GM21423 (cell line): ENCODE data around the gene HDAC8.
"Not testable (repeated sequence)": the region's sequence is repeated elsewhere in the genome, so short reads cannot be mapped to it uniquely, and the experiment has no call there.

Source experiments
- ATAC-seq: cut with Tn5 transposase; IDR thresholded peaks from one replicate; pipeline ENCODE4 v1.9.1; 2021; ENCODE audit warnings: mild to moderate bottlenecking, moderate library complexity; ENCODE audit not compliant: unreplicated experiment

Gene HDAC8

DNA sequence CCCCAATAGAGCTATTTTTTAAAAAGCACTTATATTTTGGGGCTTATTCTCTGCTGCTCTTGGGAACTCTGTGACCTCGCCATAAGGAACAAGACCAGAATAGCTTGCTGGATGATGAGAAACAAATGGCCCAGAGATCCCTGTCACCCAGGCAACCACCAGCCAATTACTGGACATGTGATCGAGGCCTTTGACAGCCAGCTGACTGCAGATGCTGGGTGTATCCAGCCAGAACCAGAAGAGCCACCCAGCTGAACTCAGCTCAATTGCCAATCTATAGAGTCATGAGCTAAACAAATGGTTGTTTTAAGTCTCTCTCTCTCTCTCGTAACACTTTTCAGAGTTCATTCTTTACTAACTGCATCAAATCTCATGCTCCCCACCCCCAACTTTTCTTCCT is 242.5 kb downstream of the HDAC8 start:
- ATAC-seq: no peak

DNA sequence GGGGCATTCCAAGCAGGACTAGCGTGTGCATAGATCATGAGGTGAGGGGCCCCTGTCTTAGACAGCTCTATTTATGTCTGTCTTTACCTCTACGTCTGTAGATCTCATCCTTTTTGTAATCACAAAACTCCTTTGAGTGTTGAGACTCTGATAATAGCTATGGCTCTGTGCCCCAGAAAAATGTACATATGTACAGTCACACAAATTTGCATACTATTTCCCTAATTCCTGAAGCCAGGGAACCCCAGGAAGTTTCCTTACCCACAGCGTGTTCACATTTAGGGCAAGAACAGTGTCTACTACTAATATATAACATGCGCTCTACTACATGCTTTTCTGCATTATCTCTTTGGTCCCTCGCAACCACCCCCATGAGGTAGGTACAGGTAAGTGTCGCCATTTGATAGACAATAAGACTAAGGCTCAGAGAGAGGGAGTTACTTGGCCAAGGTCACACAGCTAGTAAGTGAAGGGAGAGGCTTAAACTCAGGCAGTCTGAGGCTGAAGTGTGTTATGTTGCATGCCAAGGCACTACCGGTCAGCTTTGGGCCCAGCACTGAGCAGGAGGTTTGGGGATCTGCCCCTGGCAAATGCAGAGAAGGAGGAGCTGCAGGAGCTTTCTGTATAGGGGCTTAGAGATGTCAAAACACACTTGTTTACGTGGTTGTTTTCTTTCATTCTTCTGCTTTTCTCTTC is 245.9 kb downstream of the HDAC8 start:
- no peak for ATAC-seq

DNA sequence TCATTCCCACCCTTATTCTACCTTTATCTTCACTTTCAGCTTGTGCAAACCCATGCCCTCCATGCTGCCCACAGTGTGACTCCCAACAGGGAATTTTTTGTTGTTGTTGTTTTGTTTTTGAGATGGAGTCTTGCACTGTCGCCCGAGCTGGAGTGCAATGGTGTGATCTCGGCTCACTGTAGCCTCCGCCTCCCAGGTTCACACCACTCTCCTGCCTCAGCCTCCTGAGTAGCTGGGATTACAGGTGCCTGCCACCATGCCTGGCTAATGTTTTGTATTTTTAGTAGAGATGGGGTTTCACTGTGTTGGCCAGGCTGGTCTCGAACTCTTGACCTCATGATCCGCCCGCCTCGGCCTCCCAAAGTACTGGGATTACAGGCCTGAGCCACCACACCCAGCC is 253.0 kb downstream of the HDAC8 start:
- ATAC-seq: not testable (repeated sequence)

DNA sequence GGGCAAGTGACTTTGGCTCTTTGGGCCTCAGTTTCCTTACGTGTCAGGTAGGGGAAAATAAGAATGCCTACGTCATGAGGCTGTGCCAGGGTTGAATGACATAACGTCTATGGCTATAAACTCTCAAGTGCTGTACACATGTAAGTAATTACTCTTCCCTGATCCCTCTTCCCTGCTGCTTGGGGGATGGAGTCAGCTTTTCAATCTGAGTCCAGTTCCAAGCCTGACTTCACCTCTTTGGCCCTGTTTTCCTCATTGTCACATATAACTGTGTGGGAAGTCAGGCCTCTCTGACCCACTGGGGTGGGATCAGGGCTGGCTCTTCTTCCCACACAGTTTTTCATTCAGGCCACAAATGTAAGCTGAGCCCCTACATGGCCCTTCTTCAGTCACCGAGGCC is 255.5 kb downstream of the HDAC8 start:
- no peak for ATAC-seq

DNA sequence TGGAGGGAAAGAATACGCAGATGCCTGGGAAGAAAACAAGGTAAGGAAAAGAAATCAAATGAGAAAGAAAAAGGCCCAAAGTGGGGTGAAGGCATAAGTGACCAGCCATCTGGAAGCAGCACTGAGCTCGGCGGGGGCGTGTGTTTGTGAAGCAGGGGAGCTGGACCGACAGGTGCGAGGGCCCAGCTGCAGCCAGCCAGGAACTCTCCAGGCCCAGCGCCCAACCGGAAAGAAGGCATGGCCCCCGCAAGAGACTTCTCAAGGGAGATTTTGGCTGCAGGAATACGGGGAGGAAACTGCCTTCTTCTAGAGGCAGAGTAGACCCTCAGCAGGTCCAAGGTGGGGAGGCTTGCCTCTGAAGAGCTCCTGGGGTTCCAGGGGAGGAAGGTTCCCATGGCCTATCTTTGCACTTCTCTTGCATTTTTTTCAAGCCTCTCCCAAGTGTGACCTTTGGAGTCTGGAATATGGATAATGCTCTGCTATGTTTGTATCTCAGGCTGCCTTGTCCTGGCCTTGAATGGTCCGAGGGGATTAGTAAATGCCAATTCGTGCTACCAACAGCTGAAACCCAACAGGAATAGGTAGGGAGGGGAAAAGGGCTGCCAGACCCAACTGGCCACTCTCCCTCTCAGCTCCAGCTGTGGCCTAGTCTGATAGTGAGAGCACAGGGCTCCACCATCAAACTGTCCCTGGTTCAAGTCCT is 256.1 kb downstream of the HDAC8 start:
- ATAC-seq: no peak

DNA sequence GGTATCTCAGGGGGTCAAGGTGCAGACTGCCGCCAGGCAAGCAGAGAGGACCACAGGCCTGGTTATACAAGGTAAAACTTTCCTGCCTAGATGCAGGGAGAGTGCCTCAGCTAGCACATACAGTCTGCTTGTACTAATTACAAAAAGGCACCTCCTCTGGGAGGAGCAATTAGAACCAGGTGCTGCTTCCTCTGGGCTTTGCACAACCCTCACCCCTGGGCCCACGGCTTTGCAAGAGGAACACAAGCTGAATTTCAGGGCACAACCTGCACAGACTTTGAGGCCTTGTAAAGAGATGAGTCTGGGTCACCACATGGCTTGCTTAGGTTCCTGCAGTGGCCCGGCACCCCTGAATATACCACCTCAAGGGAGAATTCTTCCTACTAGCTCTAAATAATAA is 257.8 kb downstream of the HDAC8 start:
- no peak for ATAC-seq

DNA sequence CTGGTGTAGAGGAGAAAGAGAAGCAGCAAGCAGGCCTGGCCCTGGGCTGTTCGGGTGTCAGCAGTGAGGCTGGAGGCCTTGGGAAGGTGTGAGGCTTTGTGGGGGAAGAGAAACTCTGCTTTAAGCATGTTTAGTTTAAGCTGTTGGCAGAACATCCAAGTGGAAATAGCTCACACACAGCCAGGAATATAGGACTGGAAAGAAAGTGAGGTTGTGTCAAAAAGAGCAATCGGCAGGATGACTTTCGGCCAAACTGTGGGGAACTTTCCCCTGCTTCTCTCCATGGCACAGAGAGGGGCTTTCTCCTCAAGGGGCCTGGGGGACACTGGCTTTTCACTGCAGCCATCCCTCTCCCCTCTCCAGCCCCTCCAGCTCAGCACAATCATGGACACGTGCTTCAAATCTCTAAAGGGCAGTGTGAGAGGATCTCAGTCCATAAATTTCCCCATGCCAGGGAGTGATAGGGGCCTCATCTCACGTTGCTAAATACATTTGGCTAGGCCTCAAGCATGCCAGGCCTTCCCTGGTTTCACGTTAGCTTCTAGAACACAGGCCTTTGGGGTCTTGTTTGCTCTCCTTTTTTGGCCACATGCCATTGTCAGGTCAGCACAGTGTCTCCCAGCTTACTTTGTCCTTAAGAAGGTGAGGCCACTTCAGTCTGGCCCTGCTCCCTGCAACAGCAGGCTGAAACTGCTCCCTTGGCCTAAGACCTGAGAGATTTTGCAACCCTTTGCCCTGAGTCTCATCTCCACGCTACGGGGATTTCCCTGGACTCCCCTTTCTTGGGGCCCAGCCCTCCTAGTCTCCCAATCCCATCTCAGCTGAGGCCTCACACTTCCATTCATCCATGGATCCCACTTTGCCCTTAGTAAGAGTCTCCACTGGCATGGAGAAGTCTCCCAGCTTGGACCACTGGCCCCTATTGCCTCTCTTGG is 258.7 kb downstream of the HDAC8 start:
- no peak for ATAC-seq

DNA sequence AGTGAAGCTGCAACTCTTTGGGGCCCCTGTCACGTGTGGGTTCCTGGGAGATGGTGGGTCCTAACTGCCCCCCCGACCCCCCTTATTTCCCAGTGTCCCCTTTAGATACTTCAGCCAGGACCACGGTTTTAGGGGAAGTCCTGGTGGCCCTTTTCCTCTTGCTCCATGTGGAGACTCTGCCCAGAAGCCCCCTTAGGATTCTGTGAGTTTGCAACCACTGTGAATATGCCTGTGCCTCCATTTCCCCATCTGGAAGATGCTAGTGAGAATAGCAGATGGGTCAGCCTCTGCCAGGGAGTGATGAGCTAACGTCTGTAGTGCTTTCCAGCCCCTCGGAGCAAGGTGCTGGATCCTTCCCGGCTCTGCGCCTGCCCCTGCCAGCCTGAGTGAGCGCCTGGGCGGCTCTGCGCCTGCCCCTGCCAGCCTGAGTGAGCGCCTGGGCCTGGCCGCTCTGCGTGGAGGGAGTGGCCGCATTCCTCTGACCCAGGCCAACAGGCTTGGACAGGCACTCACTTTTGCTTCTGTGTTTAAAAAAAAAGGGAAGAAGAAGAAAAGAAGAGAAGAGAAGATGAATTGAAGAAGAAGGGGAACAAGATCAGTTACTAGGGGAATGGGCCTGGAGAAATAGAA is 260.2 kb downstream of the HDAC8 start:
- ATAC-seq: no peak

DNA sequence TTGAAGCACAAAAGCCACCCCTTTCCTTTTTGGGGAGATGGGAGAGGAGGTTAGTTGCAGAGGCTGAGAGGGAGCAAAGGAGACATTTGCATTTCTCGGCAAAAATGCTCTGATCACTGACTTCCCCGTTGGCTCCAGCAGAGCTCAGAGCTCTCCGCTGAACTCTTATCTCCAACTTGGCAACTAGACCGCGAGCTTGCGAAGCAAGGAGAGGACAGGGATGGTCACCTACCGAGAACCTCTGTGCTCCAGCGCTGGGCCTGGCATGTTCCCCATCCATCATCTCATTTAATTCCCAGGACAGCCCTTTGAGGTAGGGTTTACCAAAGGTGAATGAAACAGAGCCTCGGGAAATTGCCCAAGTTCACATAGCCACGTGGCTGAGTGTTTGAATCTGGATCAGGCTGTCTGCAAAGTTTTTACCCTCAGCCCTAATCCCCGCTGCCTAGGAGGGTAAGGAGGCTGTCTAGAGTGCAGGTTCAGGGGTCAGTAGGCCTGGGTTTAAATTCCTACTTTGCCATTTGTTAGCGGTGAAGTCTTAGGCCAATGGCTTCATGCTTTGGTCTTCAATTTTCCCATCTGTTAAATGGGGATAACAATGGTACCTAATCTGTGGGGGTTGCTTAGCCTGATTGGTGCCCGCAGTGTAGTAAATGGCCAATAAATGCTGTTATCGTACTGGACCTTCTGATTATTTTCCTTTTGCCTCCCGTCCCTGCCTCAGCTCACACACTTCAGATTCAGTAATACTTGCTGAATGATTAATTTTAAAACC is 263.2 kb downstream of the HDAC8 start:
- no peak for ATAC-seq

DNA sequence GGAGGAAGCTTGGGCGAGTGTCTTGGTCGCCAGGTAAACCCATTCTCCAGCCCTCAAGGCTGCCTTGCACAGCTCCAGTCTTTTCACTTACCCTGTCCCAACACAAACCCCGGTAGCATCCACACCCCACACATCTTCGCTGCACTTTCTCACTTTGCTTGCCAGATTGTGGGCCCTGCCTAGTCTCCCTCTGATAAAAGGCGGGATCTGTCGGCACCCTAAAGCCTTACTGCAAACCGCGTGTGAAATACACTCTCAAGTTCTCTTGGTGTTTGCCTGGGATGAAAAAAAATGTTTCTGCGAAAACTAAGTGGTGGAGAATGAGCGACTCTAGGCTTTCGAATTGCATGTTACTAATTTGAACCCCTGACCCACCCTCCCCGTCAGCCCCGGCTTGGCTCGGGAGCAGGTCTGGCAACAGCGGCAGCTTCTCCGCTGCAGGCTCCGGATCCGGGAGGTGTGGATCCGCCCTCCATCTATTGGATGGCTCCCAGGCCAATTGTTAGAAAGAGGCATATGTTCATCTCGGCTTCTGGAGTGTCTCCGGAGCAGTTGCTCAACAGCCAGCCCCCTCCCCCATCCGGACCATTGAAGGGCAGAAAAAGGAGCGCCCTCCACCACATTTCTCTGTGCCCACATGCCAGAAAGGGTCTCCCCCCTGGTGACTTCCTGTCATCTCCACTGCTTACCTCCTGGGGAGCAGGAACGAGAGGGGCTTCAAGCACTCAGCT is 263.9 kb downstream of the HDAC8 start:
- ATAC-seq: peak; percentile 40

DNA sequence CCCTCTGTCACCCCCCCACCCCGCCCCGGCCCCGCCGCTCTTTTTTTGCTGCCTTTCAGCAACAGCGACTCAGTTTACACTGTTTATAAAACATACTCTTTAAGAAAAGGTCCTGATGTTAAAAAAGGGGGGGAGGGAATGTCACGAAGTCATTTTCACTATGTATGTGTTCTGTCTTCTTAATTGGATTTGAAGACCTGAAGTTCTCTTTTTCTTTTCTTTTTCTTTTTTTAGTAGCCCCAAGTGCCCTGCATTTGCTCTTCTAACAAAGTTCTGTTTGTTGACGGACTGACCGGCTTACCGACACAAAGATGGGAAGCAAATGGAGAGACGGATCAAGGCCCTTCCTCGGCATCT is 264.5 kb downstream of the HDAC8 start:
- ATAC-seq: no peak

DNA sequence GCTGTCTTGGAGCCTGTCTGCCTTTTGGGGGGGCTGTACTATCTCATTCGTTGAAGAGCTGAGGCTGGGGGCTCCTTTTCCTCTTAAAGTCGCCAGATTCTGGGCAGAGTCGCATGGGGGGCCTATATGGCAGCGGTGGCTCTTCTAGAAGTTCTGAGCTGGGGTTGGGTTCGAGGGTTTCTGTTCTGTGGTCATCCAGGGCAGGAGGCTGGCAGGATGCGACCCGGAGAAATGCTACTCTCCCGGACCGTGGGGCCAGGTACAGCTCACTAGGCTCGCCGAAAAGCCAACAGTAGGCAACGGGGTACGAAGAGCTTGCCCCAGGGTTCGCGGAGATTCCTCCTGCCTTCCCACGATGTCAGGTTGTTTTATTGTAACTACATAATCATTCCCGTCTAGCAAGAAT is 265.0 kb downstream of the HDAC8 start:
- no peak for ATAC-seq

DNA sequence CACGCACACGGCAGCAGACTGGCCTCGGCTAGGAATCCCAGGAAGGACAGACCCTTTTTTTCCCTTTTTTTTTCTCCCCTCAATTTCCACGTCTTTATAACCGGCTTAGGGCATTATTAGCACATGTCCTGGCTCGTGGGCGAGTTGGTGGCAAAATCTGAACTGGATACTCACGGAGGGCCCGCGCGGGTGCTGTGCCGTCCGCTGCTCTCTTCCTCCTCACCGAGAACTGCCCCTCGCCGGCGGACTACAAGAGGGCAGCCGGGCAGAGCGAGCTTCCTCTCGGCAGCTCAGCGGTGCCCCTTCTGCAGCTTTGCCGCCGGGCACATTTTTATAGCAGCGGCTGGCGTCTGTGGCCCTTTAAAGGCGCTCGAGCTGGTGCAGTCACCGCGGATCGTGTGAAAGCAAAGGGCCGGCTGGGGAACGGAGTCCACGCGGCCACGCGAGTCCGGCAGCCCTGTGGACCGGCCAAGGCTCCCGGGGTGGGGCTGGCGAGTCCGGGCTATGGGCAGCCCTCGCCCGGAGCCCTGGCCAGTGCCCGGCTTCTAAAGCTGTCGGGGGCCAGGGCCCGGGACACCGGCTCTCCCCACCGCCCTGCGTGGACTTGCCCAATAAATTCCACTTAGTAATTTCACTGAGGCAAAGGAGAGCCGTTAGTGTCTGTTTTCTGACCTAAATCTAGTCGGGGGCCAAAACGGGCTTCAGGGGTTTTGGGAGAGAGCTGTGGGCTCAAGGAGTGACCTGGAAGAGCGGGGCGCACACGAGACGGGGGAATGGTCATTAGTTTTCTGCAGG is 265.6 kb downstream of the HDAC8 start:
- peak; percentile 54 for ATAC-seq

DNA sequence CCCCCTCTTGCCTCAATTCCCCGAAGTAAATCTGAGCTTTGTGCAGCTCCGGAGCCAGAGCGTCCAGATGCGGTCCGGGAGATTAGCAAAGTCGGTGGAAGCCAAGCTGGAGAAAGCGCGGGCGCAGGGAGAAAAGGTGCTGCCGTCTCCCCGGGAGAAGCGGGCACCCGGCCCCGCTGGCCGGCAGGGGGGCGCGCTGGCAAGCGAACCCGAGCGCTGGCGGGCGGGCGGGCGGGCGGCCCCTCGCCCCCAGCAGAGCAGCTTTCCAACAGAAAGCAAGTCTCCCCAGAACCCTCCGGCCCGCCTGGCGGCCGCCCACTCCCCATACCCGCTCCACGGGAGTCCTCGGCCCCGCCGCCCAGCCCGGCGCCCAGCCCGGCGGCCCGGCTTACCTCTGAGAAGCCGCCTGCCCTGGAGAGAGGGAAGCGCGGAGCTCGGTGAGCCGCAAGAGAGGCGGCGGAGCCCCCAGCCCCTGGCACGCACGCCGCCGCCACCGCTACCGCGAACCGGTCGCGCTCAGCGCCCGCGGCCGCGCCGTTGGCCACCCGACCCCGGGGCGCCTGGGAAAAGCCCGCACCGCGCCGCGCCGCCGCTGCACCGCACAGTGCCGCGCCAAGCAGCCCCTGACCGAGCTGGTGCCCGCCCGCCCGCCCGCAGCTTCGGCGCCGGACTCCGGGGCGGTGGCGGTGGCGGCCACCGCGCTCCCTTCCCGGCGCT is 266.4 kb downstream of the HDAC8 start:
- no peak for ATAC-seq

DNA sequence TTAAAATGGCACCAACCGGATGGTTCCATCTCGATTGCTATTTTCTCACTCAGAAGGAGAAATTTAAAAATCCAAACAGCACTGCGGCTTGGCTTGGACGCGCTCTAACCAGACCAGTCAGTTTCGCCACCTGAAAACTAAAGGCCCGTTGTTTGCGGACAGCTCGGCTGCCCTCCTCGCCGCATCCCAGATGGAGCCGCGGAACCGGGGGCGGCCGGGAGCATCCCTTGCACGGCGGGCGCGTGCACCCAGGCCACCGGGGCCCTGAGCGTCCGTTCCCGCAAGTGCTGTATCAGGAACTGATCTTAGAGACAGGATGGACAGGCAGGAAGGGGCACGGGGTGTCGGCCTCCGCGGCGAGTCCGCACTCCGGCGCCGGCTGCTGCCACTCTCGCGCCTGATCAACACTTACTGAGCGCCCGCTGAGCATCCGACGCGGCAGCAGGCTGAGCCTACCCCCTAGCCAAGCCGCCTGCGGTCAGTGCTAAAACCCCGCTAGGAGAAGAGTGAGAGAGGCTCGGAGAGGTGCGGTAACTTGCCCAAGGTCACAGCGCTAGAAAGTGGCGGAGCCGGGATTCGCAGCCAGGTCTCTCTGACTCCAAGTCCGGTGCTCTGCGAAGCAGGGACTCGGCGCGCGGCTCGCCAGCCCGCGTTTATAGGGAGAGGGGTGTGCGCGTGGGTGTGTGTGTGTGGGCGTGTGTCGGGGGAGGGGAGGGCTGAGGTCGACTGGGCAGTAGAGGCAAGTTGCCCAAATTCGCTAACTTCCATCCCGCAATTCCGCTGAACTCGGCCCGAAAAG is 267.2 kb downstream of the HDAC8 start, which contains the start of gene CITED1:
Gene CITED1 (minus strand): TSS at position 629 of the 799 bp plus-strand sequence. CDS start 3,045 bp downstream, outside the sequence.
- ATAC-seq: no peak

DNA sequence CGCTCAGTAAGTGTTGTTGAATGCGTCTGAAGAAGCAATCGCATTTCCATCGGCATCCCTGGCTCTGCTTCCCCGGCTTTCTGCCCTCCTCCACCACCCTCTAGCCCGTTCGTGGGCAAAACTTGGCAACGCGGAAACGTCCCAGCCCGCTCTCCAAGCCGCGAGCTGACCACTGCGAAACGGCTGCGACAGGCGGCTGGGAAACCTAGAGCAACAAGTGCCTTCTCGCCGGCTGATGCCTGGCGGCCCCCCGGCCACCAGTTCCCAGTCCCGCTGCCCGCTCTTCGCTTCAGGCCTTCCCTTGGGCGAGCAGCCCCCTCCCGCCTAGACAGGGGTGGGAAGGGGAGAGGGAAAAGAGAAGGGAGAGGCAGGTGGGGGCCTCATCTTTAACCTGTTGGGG is 267.8 kb downstream of the HDAC8 start:
- no peak for ATAC-seq

DNA sequence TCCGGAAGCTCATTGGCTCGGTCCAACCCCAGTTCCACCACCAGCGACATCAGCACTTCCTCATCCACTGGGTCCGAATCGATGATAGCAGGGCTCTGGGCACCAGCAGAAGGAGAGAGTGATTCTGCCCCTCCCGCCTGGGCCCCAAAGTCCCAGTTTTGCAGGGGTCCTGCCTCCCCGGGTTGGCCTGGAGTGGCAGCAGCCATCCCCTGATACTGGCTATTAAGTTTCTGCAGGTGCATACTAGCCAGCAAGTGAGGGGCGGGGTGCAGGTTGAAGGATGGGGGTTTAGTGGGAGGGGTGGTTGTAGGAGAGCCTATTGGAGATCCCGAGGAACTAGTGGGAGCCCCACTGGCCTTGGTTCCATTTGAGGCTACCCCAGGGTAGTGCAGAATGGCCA is 270.9 kb downstream of the HDAC8 start:
- no peak for ATAC-seq
